ELR (cell line): Measurements from ENCODE around the gene DUSP22.

Experiments used
- DNase-seq: peaks from one replicate; pipeline ENCODE4 v3.0.0-alpha.2; 2015; ENCODE audit warnings: low read depth

The DUSP22 gene

GRCh38 chr6:339480-339879 is 47.2 kb downstream of the DUSP22 start:
- DNase-seq = no peak

GRCh38 chr6:340186-340955 is 48.1 kb downstream of the DUSP22 start:
- no peak for DNase-seq

- no peak for DNase-seq
Measured at GRCh38 chr6:340991-341827, 48.9 kb downstream of the DUSP22 start.

GRCh38 chr6:341914-342831 is 49.9 kb downstream of the DUSP22 start:
- DNase-seq = no peak

GRCh38 chr6:342832-343179 is 50.5 kb downstream of the DUSP22 start:
- DNase-seq = no peak

- no peak for DNase-seq
Measured at GRCh38 chr6:343226-343935, 51.1 kb downstream of the DUSP22 start.

GRCh38 chr6:343960-344815 is 51.9 kb downstream of the DUSP22 start:
- no peak for DNase-seq

- no peak for DNase-seq
Measured at GRCh38 chr6:344816-345340, 52.6 kb downstream of the DUSP22 start.

- DNase-seq = no peak
Measured at GRCh38 chr6:345747-346385, 53.6 kb downstream of the DUSP22 start.

- no peak for DNase-seq
Measured at GRCh38 chr6:346386-347030, 54.2 kb downstream of the DUSP22 start.

- no peak for DNase-seq
Measured at GRCh38 chr6:347232-347631, 54.9 kb downstream of the DUSP22 start.

GRCh38 chr6:347951-348859 is 55.9 kb downstream of the DUSP22 start:
- no peak for DNase-seq

- no peak for DNase-seq
Measured at GRCh38 chr6:348860-349396, 56.6 kb downstream of the DUSP22 start.

GRCh38 chr6:349491-349921 is 57.2 kb downstream of the DUSP22 start:
- DNase-seq = no peak

- DNase-seq = no peak
Measured at GRCh38 chr6:350371-350770, 58.1 kb downstream of the DUSP22 start.

- no peak for DNase-seq
Measured at GRCh38 chr6:351011-351866, 59.0 kb downstream of the DUSP22 start.

GRCh38 chr6:351867-352289 is 59.6 kb downstream of the DUSP22 start:
- no peak for DNase-seq
